Prostate gland (tissue), 2 donors: Measurements from ENCODE around the gene SIRPB1. TPM values are rescaled to one million over a fixed set of nuclear protein-coding genes. Genes with fewer than 3 reads are reported as not detected.

Source experiments
- DNase-seq: peaks from one replicate; pipeline ENCODE4 v3.0.0-alpha.2; 2019; ENCODE audit warnings: low spot score
- H3K27ac ChIP-seq, 2 donors: fragments of 200-600 bp; sonication (generic); 2 replicates each; pipeline ENCODE4 v1.5.1; 2017 to 2019
- H3K27me3 ChIP-seq: fragments of 200-600 bp; sonication (generic); replicated peaks from 2 replicates; pipeline ENCODE4 v1.5.1; 2019; ENCODE audit not compliant: insufficient read depth
- H3K36me3 ChIP-seq, 2 donors: fragments of 200-600 bp; sonication (generic); 1 replicate in 1 of 2; 2 replicates in 1 of 2; pipeline versions ENCODE4 v1.5.1 to v1.8.1; 2017 to 2019
- H3K4me1 ChIP-seq: fragments of 200-600 bp; sonication (generic); replicated peaks from 2 replicates; pipeline ENCODE4 v1.5.1; 2019
- H3K4me3 ChIP-seq, 2 donors: fragments of 200-600 bp; sonication (generic); 2 replicates each; pipeline ENCODE4 v1.5.1; 2017 to 2019
- H3K9me3 ChIP-seq: fragments of 200-600 bp; sonication (generic); 2 replicates; pipeline ENCODE4 v1.5.1; 2017
- POLR2A ChIP-seq: fragments of 450-650 bp; IDR thresholded peaks from one replicate; pipeline ENCODE4 v1.6.1; 2016; ENCODE audit warnings: antibody characterized with exemption, mild to moderate bottlenecking
- POLR2AphosphoS5 ChIP-seq: sonication (generic); formaldehyde crosslinking; IDR thresholded peaks from one replicate; pipeline ENCODE4 v1.6.1; 2017; ENCODE audit warnings: antibody characterized with exemption
- WGBS: methylation state at CpG from one replicate; pipeline ENCODE4 v1.1.5; 2018; 5-methylcytosine and 5-hydroxymethylcytosine counted together
- intact Hi-C: fragments of 100-400 bp; cut with DNase I; formaldehyde crosslinking; loops from one replicate; pipeline ENCODE4 v1.14.2; 2022
- total RNA-seq, 2 donors: library from RNA; depleted of rRNA; stranded (reverse); fragments of >200 nt; gene quantifications; one replicate each; pipeline ENCODE4 v1.1.0, GENCODE V29; 2016
- TF ChIP-seq, protein P1 (sequence below), 4 experiments: fragments of 200-600 bp in 2 of 4; fragments of 450-650 bp in 2 of 4; sonication (generic) in 2 of 4; IDR thresholded peaks; 1 replicate in 3 of 4; 2 replicates in 1 of 4; pipeline ENCODE4 v1.5.1; 2016 to 2019; ENCODE audit warnings: antibody characterized with exemption in 4 of 4, mild to moderate bottlenecking in 2 of 4, moderate library complexity in 2 of 4

The SIRPB1 gene
- total RNA-seq, 2 donors from 2014 or later = 3.9 TPM; not detected in 1

DNA sequence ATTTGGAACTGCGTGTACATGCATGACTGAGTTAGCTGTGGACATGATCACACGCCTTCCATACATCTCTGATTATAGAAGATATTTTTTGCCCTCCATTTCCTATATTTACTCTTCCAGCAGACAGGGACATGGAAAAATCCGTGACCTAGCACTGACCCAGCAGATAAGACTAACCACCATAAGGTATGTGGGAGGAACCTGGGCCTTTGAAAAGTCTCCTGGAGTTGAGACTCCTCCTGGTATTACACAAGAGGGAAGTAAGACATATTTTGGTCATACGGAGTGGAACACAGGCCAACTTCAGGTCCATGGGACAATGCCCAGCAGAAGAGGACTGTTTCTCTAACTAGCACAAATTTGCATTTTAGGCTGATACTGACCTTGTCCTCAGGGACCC, 13.7 kb upstream of the SIRPB1 start:
- DNase-seq = no peak
- Histone ChIP-seq H3K9me3 (no peaks in the 10 kb centered on the region), H3K4me3 (no peak overlapping the region), H3K36me3 (no peaks in the 10 kb centered on the region), H3K4me1 (no peaks in the 10 kb centered on the region), H3K27ac (no peak overlapping the region), H3K27me3 (no peaks in the 10 kb centered on the region)
- TF ChIP-seq, protein P1, sequence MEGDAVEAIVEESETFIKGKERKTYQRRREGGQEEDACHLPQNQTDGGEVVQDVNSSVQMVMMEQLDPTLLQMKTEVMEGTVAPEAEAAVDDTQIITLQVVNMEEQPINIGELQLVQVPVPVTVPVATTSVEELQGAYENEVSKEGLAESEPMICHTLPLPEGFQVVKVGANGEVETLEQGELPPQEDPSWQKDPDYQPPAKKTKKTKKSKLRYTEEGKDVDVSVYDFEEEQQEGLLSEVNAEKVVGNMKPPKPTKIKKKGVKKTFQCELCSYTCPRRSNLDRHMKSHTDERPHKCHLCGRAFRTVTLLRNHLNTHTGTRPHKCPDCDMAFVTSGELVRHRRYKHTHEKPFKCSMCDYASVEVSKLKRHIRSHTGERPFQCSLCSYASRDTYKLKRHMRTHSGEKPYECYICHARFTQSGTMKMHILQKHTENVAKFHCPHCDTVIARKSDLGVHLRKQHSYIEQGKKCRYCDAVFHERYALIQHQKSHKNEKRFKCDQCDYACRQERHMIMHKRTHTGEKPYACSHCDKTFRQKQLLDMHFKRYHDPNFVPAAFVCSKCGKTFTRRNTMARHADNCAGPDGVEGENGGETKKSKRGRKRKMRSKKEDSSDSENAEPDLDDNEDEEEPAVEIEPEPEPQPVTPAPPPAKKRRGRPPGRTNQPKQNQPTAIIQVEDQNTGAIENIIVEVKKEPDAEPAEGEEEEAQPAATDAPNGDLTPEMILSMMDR (IDR thresholded peaks at IDR 0.05) = no peak
- TF ChIP-seq POLR2AphosphoS5 (no peak), POLR2A (no peak)
- 80% methylated on average over 4 of the region's 4 CpGs for WGBS
- intact Hi-C loops = no loop called here

DNA sequence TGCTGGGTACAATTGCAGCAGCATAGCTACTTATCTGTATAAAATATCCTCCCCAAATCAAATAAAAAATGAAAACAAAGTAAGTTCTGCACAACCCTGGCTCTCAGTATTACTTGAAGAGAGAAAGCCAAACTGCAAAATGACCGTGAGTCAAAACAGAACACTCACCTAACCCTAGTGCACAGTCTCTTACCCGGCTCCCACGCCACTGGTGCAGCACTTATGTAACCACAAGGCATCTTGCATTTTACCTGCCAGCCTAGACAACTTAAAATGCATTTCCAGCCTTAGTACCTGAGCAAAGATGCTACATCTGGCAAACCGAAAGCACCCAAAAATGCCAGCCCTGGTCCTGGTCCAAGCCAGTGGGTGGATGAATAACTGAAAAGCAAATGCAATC, 12.4 kb upstream of the SIRPB1 start:
- no peaks in the 10 kb centered on the region for H3K9me3 ChIP-seq
- H3K36me3 ChIP-seq = no peaks in the 10 kb centered on the region
- no peaks in the 10 kb centered on the region for H3K4me1 ChIP-seq
- H3K27ac ChIP-seq = no peak overlapping the region
- TF ChIP-seq, protein P1 (IDR thresholded peaks at IDR 0.05) = no peak
- TF ChIP-seq POLR2AphosphoS5 (no peak), POLR2A (no peak)
- H3K4me3 ChIP-seq = no peak overlapping the region
- WGBS = 85% methylated on average over 4 of the region's 4 CpGs
- no peak for DNase-seq
- no peaks in the 10 kb centered on the region for H3K27me3 ChIP-seq
- intact Hi-C loops = no loop called here

DNA sequence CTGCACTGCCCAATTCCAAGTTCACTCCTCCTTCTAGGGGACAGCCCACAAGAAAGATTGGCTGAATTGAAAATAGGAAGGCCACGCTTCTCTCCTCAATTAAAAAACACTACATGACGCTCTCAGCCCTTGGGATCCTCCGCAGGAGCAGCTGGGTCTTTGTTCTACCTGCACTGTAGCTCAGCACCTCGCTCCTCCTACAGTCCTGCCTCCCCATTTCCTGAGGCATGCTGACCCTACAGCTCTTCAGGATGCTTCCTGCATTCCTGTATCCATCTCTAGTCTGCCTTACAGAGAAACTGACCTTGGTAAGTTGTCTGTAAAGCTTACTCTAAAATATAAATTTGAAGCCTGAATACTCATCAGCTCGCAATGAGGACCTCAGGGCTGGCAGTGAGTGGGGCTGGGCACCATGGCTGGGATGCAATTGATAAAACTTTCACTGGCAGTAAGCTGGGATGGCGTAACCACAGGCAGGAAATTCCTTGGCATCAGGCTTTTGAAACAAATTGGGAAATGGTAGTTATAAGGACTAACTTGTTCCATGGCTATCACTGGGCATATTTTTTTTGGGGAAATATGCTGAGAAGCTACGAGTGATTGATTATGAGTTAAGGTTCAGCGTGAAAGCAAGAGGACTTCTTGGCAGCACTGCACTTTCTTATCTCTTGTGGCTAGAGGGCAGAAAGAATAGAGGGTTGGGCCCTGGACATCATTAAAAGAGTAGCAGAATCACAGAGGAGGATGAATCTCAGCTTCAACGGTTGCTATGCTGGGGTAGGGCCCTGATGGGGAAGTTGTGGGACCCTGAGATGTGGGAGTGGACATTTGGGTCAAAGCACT, 11.7 kb upstream of the SIRPB1 start:
- Histone ChIP-seq H3K4me1 (no peaks in the 10 kb centered on the region), H3K36me3 (no peaks in the 10 kb centered on the region), H3K9me3 (no peaks in the 10 kb centered on the region), H3K27ac (no peak overlapping the region), H3K27me3 (no peaks in the 10 kb centered on the region), H3K4me3 (no peak overlapping the region)
- TF ChIP-seq POLR2A (no peak), POLR2AphosphoS5 (no peak)
- TF ChIP-seq, protein P1 (IDR thresholded peaks at IDR 0.05) = no peak
- no peak for DNase-seq
- 58% methylated on average over 9 of the region's 9 CpGs for WGBS
- intact Hi-C loops = no loop called here

DNA sequence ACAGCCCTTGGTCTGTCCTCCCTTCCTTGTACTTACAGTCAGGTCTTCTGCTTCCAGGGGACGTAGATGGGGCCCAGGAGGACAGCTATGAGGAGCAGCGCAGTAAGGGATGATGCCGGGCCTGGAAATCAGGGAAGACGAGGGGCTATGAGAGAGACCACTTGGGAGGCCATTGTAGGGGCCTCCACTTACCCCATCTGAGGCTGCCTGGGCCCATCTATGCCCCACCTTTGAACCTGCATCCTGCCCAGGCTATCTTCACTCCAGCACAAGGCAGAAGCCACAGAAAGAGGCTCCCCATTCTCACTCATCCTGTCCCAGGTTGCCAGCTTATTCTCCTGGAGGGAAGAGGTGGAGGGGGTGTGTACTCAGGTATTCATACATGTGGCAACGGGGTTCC, 10.4 kb upstream of the SIRPB1 start:
- Histone ChIP-seq H3K27me3 (no peaks in the 10 kb centered on the region), H3K27ac (no peak overlapping the region), H3K4me3 (no peak overlapping the region), H3K4me1 (no peaks in the 10 kb centered on the region), H3K36me3 (no peaks in the 10 kb centered on the region), H3K9me3 (no peaks in the 10 kb centered on the region)
- intact Hi-C loops = no loop called here
- DNase-seq = no peak
- TF ChIP-seq POLR2AphosphoS5 = no peak
- TF ChIP-seq, protein P1 (IDR thresholded peaks at IDR 0.05) = no peak
- no peak for TF ChIP-seq POLR2A
- 94% methylated on average over 5 of the region's 5 CpGs for WGBS

DNA sequence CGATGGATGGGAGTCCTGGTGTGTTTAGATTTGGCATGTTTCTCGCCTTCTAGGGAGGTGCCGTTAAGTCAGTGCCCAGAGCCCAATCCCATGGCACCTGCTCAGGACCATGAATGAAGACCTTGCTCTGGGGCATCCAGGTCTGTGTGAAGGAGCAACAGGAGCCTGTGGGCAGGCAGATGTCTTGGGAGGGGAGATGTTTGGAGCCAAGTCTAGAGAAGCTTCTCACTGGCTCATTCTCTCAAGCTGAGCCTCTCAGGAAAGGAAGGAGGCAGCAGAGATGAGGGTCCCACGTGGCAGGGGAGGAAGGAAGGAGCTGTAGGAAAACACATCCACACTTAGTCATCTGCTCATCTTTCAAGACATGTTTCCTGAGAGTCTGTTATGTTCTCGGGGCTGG, 9.5 kb upstream of the SIRPB1 start:
- Histone ChIP-seq H3K27ac (no peak overlapping the region), H3K9me3 (no peaks in the 10 kb centered on the region), H3K36me3 (no peaks in the 10 kb centered on the region), H3K27me3 (no peaks in the 10 kb centered on the region), H3K4me3 (no peak overlapping the region), H3K4me1 (no peaks in the 10 kb centered on the region)
- DNase-seq = no peak
- intact Hi-C loops = no loop called here
- 81% methylated on average over 5 of the region's 5 CpGs for WGBS
- TF ChIP-seq POLR2A (no peak), POLR2AphosphoS5 (no peak)
- TF ChIP-seq, protein P1 (IDR thresholded peaks at IDR 0.05) = no peak
